ENCODE measurements around the gene TYK2. TPM values are rescaled to one million over a fixed set of nuclear protein-coding genes. Genes with fewer than 3 reads are reported as not detected.
A peak's percentile ranks its signal among the peaks of the same experiment; 100 is the strongest.

The TYK2 gene
- total RNA-seq, 4 donors from 2014 or later = 111 to 463 (median 201) TPM

DNA sequence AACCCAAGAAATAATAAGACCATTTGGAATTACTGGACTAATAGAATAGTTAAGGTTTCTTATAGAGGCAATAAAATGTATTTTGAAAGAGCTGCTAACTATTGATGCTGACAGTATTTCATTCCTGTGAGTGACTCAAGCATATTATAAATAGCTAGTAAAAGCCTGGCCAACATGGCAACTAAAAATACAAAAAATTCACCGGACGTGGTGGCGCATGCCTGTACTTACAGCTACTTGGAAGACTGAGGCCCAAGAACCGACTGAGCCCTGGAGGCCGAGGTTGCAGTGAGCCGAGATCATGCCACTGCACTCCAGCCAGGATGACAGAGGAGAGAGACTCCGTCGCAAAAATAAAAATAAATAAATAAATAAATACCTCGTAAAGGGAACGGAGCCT lies 35.6 kb downstream of the TYK2 start:
- in situ Hi-C loops (cut with MboI; ENCODE audit: low pct_ligation_motif_present in 1 of 4, low pct_unique_long_range_greater_than_20kb in 1 of 4, low sequenced_read_pairs in 3 of 4) = no loop called here
- Histone ChIP-seq H3K4me3 (no peak overlapping the region), H3K27ac (no peak overlapping the region), H3K9me3 (no peaks in the 10 kb centered on the region), H3K4me1 (no peaks in the 10 kb centered on the region), H3K27me3 (no peaks in the 10 kb centered on the region), H3K36me3 (no peaks in the 10 kb centered on the region)
- intact Hi-C loops (cut with DNase I; ENCODE audit: low total_unique reads) = no loop called here
- DNase-seq = no peak
- WGBS, 2 donors (ENCODE audit: low coverage in 1 of 2) = 84 to 97% methylated on average over 5 to 10 of the region's 10 CpGs
- TF ChIP-seq POLR2A (IDR thresholded peaks at IDR 0.05) = no peak
- TF ChIP-seq EP300 (IDR thresholded peaks at IDR 0.05; ENCODE audit: low read depth) = no peak
- no peak for TF ChIP-seq POLR2AphosphoS5 (IDR thresholded peaks at IDR 0.05)
- TF ChIP-seq, protein P1, sequence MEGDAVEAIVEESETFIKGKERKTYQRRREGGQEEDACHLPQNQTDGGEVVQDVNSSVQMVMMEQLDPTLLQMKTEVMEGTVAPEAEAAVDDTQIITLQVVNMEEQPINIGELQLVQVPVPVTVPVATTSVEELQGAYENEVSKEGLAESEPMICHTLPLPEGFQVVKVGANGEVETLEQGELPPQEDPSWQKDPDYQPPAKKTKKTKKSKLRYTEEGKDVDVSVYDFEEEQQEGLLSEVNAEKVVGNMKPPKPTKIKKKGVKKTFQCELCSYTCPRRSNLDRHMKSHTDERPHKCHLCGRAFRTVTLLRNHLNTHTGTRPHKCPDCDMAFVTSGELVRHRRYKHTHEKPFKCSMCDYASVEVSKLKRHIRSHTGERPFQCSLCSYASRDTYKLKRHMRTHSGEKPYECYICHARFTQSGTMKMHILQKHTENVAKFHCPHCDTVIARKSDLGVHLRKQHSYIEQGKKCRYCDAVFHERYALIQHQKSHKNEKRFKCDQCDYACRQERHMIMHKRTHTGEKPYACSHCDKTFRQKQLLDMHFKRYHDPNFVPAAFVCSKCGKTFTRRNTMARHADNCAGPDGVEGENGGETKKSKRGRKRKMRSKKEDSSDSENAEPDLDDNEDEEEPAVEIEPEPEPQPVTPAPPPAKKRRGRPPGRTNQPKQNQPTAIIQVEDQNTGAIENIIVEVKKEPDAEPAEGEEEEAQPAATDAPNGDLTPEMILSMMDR (IDR thresholded peaks at IDR 0.05) = no peak

DNA sequence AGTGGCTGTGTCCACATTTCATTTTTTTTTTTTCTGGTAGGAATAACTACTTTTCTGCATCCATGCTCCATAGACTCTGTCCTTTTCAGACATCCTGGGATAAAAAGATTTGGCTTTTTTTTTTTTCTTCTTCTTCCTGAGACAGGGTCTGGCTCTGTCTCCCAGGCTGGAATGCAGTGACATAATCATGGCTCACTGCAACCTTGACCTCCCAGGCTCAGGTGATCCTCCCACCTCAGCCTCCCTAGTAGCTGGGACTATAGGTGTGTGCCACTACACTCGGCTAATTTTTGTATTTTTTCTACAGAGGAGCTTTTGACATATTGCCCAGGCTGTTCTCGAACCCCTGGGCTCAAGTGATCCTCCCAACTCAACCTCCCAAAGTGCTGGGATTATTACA lies 36.9 kb downstream of the TYK2 start:
- 81% methylated on average over 2 of the region's 2 CpGs; no CpG with 5 or more reads in 1 of the 2 donors for WGBS, 2 donors (ENCODE audit: low coverage in 1 of 2)
- Histone ChIP-seq H3K4me1 (no peaks in the 10 kb centered on the region), H3K9me3 (no peaks in the 10 kb centered on the region), H3K27ac (no peak overlapping the region), H3K36me3 (no peaks in the 10 kb centered on the region), H3K4me3 (no peak overlapping the region), H3K27me3 (no peaks in the 10 kb centered on the region)
- DNase-seq = no peak
- TF ChIP-seq POLR2AphosphoS5 (IDR thresholded peaks at IDR 0.05) = no peak
- TF ChIP-seq, protein P1 (IDR thresholded peaks at IDR 0.05) = no peak
- in situ Hi-C loops (cut with MboI; ENCODE audit: low pct_ligation_motif_present in 1 of 4, low pct_unique_long_range_greater_than_20kb in 1 of 4, low sequenced_read_pairs in 3 of 4) (no loop called here), intact Hi-C loops (cut with DNase I; ENCODE audit: low total_unique reads) (no loop called here)

DNA sequence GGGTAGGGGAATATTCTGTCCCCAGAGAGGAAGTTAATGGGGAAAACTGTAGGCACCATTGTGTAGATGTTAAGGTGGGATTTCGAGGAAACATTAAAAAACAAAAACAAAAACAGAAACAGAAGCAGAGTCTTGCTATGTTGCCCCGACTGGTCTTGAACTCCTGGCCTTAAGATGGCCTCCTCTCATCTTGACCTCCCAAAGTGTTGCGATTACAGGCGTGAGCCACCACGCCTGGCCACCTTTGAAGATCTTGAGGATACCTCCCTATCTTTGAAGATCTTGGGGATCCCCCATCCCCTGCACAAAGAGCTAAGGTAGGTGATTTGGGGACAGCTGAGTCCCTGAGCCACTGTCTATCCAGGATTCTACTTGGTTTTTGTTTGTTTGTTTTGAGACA lies 40.4 kb downstream of the TYK2 start:
- no peak overlapping the region for H3K4me3 ChIP-seq

DNA sequence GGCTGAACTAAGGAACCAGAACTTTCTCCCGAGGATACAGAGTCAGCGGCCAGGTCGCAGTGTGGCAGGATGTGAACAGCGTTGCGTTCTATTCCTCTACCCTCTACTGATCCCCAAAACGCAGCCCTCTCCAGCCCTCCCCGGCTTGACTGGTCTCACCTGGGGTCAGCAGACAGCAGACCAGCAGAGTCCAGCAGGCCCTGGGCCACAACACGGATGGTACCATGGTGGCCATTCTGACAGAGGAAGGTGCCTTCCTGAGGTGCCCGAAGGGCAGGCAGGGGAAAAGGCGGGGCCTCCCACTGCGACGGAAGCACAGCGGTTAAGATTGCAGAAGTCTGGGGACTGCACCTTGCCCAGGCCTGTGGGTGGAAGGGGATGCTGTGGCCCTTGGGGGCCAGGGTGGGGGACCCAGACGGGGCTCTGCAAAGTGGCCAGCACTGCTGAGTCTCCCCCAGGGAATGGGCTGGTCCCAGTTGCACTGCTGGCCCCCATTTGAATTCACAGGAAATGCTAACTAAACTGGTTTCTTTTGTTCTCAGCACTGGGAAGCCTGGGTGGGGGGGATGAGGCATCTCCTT lies 40.9 kb downstream of the TYK2 start, which contains the start of gene ICAM3:
TSS of gene ICAM3 (minus strand) at position 245 of the 581 bp plus-strand sequence. CDS start at position 235, 10 bp downstream.
- peak within 1 kb of the TSS in 2 of 4 donors; percentile 1 to 38 for H3K4me3 ChIP-seq
- intact Hi-C loops (cut with DNase I; ENCODE audit: low total_unique reads) = no loop called here
- in situ Hi-C loops (cut with MboI; ENCODE audit: low pct_ligation_motif_present in 1 of 4, low pct_unique_long_range_greater_than_20kb in 1 of 4, low sequenced_read_pairs in 3 of 4) = no loop called here
- no peaks in the 10 kb centered on the region for H3K9me3 ChIP-seq
- 57% methylated on average over 14 of the region's 14 CpGs; no CpG with 5 or more reads in 1 of the 2 donors for WGBS, 2 donors (ENCODE audit: low coverage in 1 of 2)
- peak; percentile 58 for DNase-seq
- H3K27ac ChIP-seq = peak within 1 kb of the TSS in 2 of 4 donors; percentile 34 to 62
- H3K36me3 ChIP-seq = no peaks in the 10 kb centered on the region
- H3K4me1 ChIP-seq = peaks cover 0 to 8% (median 2%) of the 10 kb centered on the region in 4 donors
- TF ChIP-seq POLR2AphosphoS5 (IDR thresholded peaks at IDR 0.05) = no peak
- TF ChIP-seq POLR2A (IDR thresholded peaks at IDR 0.05) = no peak
- TF ChIP-seq, protein P1 (IDR thresholded peaks at IDR 0.05) = no peak
- TF ChIP-seq EP300 (IDR thresholded peaks at IDR 0.05; ENCODE audit: low read depth) = no peak
- H3K27me3 ChIP-seq = no peaks in the 10 kb centered on the region

More for the DNA sequence above, 40.4 kb downstream of the TYK2 start:
- no peak for TF ChIP-seq EP300 (IDR thresholded peaks at IDR 0.05; ENCODE audit: low read depth)
- TF ChIP-seq, protein P1 (IDR thresholded peaks at IDR 0.05) = no peak
- no peak for TF ChIP-seq POLR2AphosphoS5 (IDR thresholded peaks at IDR 0.05)
- TF ChIP-seq POLR2A (IDR thresholded peaks at IDR 0.05) = no peak
- DNase-seq = no peak
- H3K36me3 ChIP-seq = no peaks in the 10 kb centered on the region
- peak overlapping the region in 1 of 4 donors; percentile 62 for H3K27ac ChIP-seq
- intact Hi-C loops (cut with DNase I; ENCODE audit: low total_unique reads) (no loop called here), in situ Hi-C loops (cut with MboI; ENCODE audit: low pct_ligation_motif_present in 1 of 4, low pct_unique_long_range_greater_than_20kb in 1 of 4, low sequenced_read_pairs in 3 of 4) (no loop called here)
- H3K4me1 ChIP-seq = peaks cover 0 to 5% (median 2%) of the 10 kb centered on the region in 4 donors
- no peaks in the 10 kb centered on the region for H3K9me3 ChIP-seq
- WGBS, 2 donors (ENCODE audit: low coverage in 1 of 2) = 80% methylated on average over 5 of the region's 5 CpGs; no CpG with 5 or more reads in 1 of the 2 donors
- no peaks in the 10 kb centered on the region for H3K27me3 ChIP-seq

Data from transverse colon (tissue), 4 donors.